A673 (cell line): ENCODE measurements around the gene KCNMA1. TPM values are rescaled to one million over a fixed set of nuclear protein-coding genes. Genes with fewer than 3 reads are reported as not detected.

ENCODE experiments used
- BruUV-seq: library from RNA; stranded (reverse); fragments of 400-500 nt; replicated peaks from 2 replicates; lab custom pipeline; 2021; lab: Mats Ljungman, UMichigan
- CTCF ChIA-PET: fragments of 300-600 bp; sonication (Branson Sonifier 250); formaldehyde crosslinking; loops from one replicate; lab custom pipeline; 2022; ENCODE audit warnings: antibody characterized with exemption; lab: Charles Lee
- POLR2A ChIA-PET: fragments of 300-600 bp; sonication (Branson Sonifier 250); formaldehyde crosslinking; loops from one replicate; lab custom pipeline; 2022; ENCODE audit warnings: antibody characterized with exemption; ENCODE audit not compliant: low non-redundant PET; lab: Charles Lee
- DNase-seq: peaks from one replicate; pipeline ENCODE4 v3.0.0-alpha.2; 2015; ENCODE audit warnings: low spot score
- H3K27ac ChIP-seq: fragments of 200-600 bp; sonication (generic); 2 replicates; pipeline ENCODE4 v1.5.1; 2016; ENCODE audit warnings: mixed run types, low read depth, mild to moderate bottlenecking, mixed read lengths, antibody characterized with exemption, low read length; ENCODE audit not compliant: poor library complexity, severe bottlenecking
- H3K27me3 ChIP-seq: fragments of 200-600 bp; sonication (generic); replicated peaks from 2 replicates; pipeline ENCODE4 v1.6.1; 2017; ENCODE audit warnings: mixed run types, low read depth, mild to moderate bottlenecking, mixed read lengths, antibody characterized with exemption, low read length; ENCODE audit not compliant: insufficient read depth, poor library complexity
- H3K36me3 ChIP-seq: fragments of 200-600 bp; sonication (generic); 2 replicates; pipeline ENCODE4 v1.6.1; 2016; ENCODE audit warnings: mixed run types, mild to moderate bottlenecking, mixed read lengths, antibody characterized with exemption, low read length; ENCODE audit not compliant: insufficient read depth, poor library complexity, severe bottlenecking
- H3K4me1 ChIP-seq: fragments of 200-600 bp; sonication (generic); 2 replicates; pipeline ENCODE4 v1.6.1; 2017; ENCODE audit warnings: mixed run types, mild to moderate bottlenecking, mixed read lengths, antibody characterized with exemption, low read length; ENCODE audit not compliant: insufficient read depth, poor library complexity, severe bottlenecking
- H3K4me3 ChIP-seq: fragments of 200-600 bp; sonication (generic); 2 replicates; pipeline ENCODE4 v1.5.1; 2016; ENCODE audit warnings: low read depth, mixed run types, mild to moderate bottlenecking, mixed read lengths, low read length; ENCODE audit not compliant: poor library complexity, severe bottlenecking
- H3K9me3 ChIP-seq: fragments of 200-600 bp; sonication (generic); 2 replicates; pipeline ENCODE4 v1.6.1; 2016; ENCODE audit warnings: mixed run types, low read depth, mild to moderate bottlenecking, mixed read lengths, antibody characterized with exemption, low read length; ENCODE audit not compliant: poor library complexity, severe bottlenecking
- CTCF ChIP-seq: fragments of 300-800, 200-600 bp; sonication (generic); conservative IDR thresholded peaks from 2 replicates; pipeline ENCODE4 v1.5.1; 2017; ENCODE audit warnings: low read depth, mild to moderate bottlenecking, antibody characterized with exemption, low read length, moderate library complexity, mixed read lengths
- EZH2 ChIP-seq: fragments of 200-600 bp; sonication (generic); IDR thresholded peaks from 2 replicates; pipeline ENCODE4 v1.6.1; 2017; ENCODE audit warnings: borderline replicate concordance, low read depth, mild to moderate bottlenecking, mixed read lengths, antibody characterized with exemption, low read length; ENCODE audit not compliant: poor library complexity, severe bottlenecking
- intact Hi-C: fragments of 100-400 bp; cut with micrococcal nuclease; formaldehyde crosslinking; loops from one replicate; pipeline ENCODE4 v1.10.0; 2022; ENCODE audit not compliant: unreplicated experiment
- total RNA-seq: library from RNA; stranded (reverse); gene quantifications from 2 replicates; pipeline ENCODE4 v1.2.3, GENCODE V29; 2021

Gene KCNMA1
- total RNA-seq, 1 experiment from 2014 or later = 0.84 TPM

- ChIA-PET POLR2A (no interaction called here), CTCF (interaction anchor here (0.6 kb wide), 1 partner anchor 15 kb away, joined by 4 read pairs; no protein-coding TSS in a partner anchor)
- Histone ChIP-seq H3K36me3 (no peaks in the 10 kb centered on the region), H3K4me1 (no peaks in the 10 kb centered on the region), H3K9me3 (no peaks in the 10 kb centered on the region), H3K27ac (no peak overlapping the region), H3K27me3 (peaks cover 3% of the 10 kb centered on the region), H3K4me3 (no peak overlapping the region)
- intact Hi-C loops = loop anchor here (2.0 to 10.0 kb wide), 3 partner anchors 478 to 670 kb away; no protein-coding TSS in a partner anchor
- no TSS peak for BruUV-seq
- no peak for DNase-seq
- TF ChIP-seq CTCF = no peak
Measured at GRCh38 chr10:77164616-77165311, 472.8 kb downstream of the KCNMA1 start.

- Histone ChIP-seq H3K27ac (no peak overlapping the region), H3K36me3 (no peaks in the 10 kb centered on the region), H3K4me1 (no peaks in the 10 kb centered on the region), H3K27me3 (peaks cover 3% of the 10 kb centered on the region), H3K4me3 (no peak overlapping the region), H3K9me3 (no peaks in the 10 kb centered on the region)
- no TSS peak for BruUV-seq
- no peak for DNase-seq
- no peak for TF ChIP-seq EZH2
- ChIA-PET POLR2A (no interaction called here), CTCF (no interaction called here)
- intact Hi-C loops = loop anchor here (2.0 to 10.0 kb wide), 2 partner anchors 479 to 671 kb away; no protein-coding TSS in a partner anchor
Measured at GRCh38 chr10:77163670-77164348, 473.8 kb downstream of the KCNMA1 start.

GRCh38 chr10:77162697-77163096 is 474.9 kb downstream of the KCNMA1 start:
- no TSS peak for BruUV-seq
- ChIA-PET CTCF (no interaction called here), POLR2A (no interaction called here)
- H3K4me1 ChIP-seq = no peaks in the 10 kb centered on the region
- peaks cover 5% of the 10 kb centered on the region for H3K27me3 ChIP-seq
- H3K27ac ChIP-seq = no peak overlapping the region
- DNase-seq = no peak
- no peaks in the 10 kb centered on the region for H3K9me3 ChIP-seq
- intact Hi-C loops = loop anchor here (10.0 kb wide), 1 partner anchor 672 kb away; no protein-coding TSS in a partner anchor
- H3K4me3 ChIP-seq = no peak overlapping the region
- no peaks in the 10 kb centered on the region for H3K36me3 ChIP-seq
- no peak for TF ChIP-seq CTCF
- TF ChIP-seq EZH2 = no peak
